IMR-90 (cell line): ENCODE results near the gene FAM53B.

Experiments used
- BHLHE40 ChIP-seq: fragments of 150-350 bp; IDR thresholded peaks from 2 replicates; pipeline ENCODE4 v1.6.1; 2016; ENCODE audit warnings: mild to moderate bottlenecking, low read depth, low read length
- CEBPB ChIP-seq: IDR thresholded peaks from 2 replicates; pipeline ENCODE4 v1.6.1; 2012; ENCODE audit warnings: low read depth, low read length, improper control_type of control experiment
- NFE2L2 ChIP-seq: fragments of 150-350 bp; IDR thresholded peaks from 2 replicates; pipeline ENCODE4 v1.6.1; 2016; ENCODE audit warnings: low read depth, mild to moderate bottlenecking, low read length
- POLR2A ChIP-seq: IDR thresholded peaks from 2 replicates; pipeline ENCODE4 v1.6.1; 2012; ENCODE audit warnings: mild to moderate bottlenecking, low read depth, low read length
- RAD21 ChIP-seq: IDR thresholded peaks from 2 replicates; pipeline ENCODE4 v1.6.1; 2012; ENCODE audit warnings: low read length, improper control_type of control experiment
- RFX5 ChIP-seq: IDR thresholded peaks from 2 replicates; pipeline ENCODE4 v1.8.0; 2012; ENCODE audit warnings: low read depth, mild to moderate bottlenecking, low read length, moderate library complexity
- SMC3 ChIP-seq: fragments of 150-350 bp; IDR thresholded peaks from 2 replicates; pipeline ENCODE4 v1.6.1; 2016; ENCODE audit warnings: low read depth, mild to moderate bottlenecking, antibody characterized with exemption, low read length, moderate library complexity
- USF2 ChIP-seq: fragments of 150-350 bp; IDR thresholded peaks from 2 replicates; pipeline ENCODE4 v1.6.1; 2017; ENCODE audit warnings: mild to moderate bottlenecking, antibody characterized with exemption, low read length, low read depth
- TF ChIP-seq, protein P1 (sequence below): conservative IDR thresholded peaks from 2 replicates; pipeline ENCODE4 v1.5.1; 2012; ENCODE audit warnings: mild to moderate bottlenecking, low read depth, low read length, improper control_type of control experiment
- TF ChIP-seq, protein P2 (sequence below): fragments of 150-350 bp; IDR thresholded peaks from 2 replicates; pipeline ENCODE4 v1.6.1; 2016; ENCODE audit warnings: low read depth, mild to moderate bottlenecking, low read length, moderate library complexity, borderline replicate concordance

- TF ChIP-seq, protein P1, sequence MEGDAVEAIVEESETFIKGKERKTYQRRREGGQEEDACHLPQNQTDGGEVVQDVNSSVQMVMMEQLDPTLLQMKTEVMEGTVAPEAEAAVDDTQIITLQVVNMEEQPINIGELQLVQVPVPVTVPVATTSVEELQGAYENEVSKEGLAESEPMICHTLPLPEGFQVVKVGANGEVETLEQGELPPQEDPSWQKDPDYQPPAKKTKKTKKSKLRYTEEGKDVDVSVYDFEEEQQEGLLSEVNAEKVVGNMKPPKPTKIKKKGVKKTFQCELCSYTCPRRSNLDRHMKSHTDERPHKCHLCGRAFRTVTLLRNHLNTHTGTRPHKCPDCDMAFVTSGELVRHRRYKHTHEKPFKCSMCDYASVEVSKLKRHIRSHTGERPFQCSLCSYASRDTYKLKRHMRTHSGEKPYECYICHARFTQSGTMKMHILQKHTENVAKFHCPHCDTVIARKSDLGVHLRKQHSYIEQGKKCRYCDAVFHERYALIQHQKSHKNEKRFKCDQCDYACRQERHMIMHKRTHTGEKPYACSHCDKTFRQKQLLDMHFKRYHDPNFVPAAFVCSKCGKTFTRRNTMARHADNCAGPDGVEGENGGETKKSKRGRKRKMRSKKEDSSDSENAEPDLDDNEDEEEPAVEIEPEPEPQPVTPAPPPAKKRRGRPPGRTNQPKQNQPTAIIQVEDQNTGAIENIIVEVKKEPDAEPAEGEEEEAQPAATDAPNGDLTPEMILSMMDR, result no peak
- TF ChIP-seq, protein P2, sequence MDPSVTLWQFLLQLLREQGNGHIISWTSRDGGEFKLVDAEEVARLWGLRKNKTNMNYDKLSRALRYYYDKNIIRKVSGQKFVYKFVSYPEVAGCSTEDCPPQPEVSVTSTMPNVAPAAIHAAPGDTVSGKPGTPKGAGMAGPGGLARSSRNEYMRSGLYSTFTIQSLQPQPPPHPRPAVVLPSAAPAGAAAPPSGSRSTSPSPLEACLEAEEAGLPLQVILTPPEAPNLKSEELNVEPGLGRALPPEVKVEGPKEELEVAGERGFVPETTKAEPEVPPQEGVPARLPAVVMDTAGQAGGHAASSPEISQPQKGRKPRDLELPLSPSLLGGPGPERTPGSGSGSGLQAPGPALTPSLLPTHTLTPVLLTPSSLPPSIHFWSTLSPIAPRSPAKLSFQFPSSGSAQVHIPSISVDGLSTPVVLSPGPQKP, result no peak
- TF ChIP-seq SMC3, result no peak
- no peak for TF ChIP-seq POLR2A
- TF ChIP-seq CEBPB, result no peak
- TF ChIP-seq USF2, result no peak
- no peak for TF ChIP-seq NFE2L2
- no peak for TF ChIP-seq RAD21
- TF ChIP-seq BHLHE40, result no peak
- TF ChIP-seq RFX5, result no peak
Measured at GRCh38 chr10:124677749-124678556, 66.2 kb downstream of the FAM53B start.
